ENCODE data around the gene KPTN.

DNA sequence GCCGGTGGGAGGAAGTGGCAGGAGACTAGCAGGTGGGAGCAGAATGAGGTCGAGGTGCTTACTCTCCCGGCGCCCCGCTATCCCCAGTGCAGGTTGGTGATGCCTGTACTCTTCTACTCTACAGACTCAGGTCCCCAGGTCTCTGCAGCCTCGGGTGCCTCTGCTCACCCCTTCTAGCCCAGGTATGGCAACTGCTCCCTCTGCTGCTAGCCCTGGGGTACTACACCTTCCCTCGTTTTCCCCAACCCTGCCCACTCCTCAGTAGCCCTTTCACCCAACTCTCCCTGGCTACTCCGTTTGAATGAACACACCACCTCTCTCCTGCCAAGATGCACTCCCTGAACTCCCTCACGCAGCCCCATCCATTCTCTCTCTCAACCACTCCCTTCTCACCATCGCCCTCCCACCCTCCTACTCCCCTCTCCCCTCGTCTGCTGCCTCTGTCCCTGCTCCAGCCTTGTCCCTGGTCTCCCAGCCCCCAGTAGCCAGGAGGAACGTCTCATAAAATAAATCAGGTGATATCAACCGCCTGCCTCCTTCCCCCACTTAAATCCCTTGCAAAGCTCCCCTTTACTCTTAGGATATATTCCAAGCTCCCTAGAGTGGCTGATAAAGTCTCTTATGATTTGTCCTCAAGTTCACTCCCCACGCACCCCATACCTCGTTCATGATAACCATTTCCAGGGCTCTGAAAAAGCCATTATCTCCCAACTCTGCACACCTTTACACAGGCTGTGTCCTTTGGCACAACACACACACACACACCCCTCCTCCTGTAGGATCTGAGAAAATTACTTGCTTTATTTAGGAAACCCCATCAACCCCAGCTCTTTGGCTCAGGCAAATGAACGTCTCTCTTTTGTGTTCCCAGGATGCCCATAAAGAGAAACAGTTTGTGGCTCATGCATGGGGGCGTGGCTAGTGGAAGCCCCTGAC lies 56.5 kb downstream of the KPTN start:
- TF ChIP-seq CTCF (IDR thresholded peaks at IDR 0.05; ENCODE audit: insufficient read depth, low read depth, low read length) (peak; percentile 86), EZH2 (IDR thresholded peaks at IDR 0.05; ENCODE audit: insufficient read depth, low read length) (no peak)

Data from astrocyte (in vitro differentiated cells and primary cell).